Fibroblast of skin of left biceps (primary cell): ENCODE data around the gene EHMT1.
"Not testable (repeated sequence)": the region's sequence is repeated elsewhere in the genome, so short reads cannot be mapped to it uniquely, and the experiment has no call there.

ENCODE experiments used
- DNase-seq, 2 experiments: peaks; one replicate each; pipeline ENCODE4 v3.0.0-alpha.2; 2013; ENCODE audit warnings: low read depth in 2 of 2

The EHMT1 gene

GRCh38 chr9:137720571-137721110, 101.8 kb downstream of the EHMT1 start:
- DNase-seq: no peak

GRCh38 chr9:137721479-137721878, 102.7 kb downstream of the EHMT1 start:
- DNase-seq: no peak

- no peak for DNase-seq
These were observed 103.1 kb downstream of the EHMT1 start for GRCh38 chr9:137721899-137722298.

GRCh38 chr9:137722481-137722880, 103.7 kb downstream of the EHMT1 start:
- no peak for DNase-seq

- not testable (repeated sequence) for DNase-seq
These were observed 104.6 kb downstream of the EHMT1 start for GRCh38 chr9:137723356-137723755.

GRCh38 chr9:137723783-137724445, 105.1 kb downstream of the EHMT1 start:
- DNase-seq: no peak

- DNase-seq: no peak
These were observed 106.0 kb downstream of the EHMT1 start for GRCh38 chr9:137724818-137725240.

- no peak for DNase-seq
These were observed 106.8 kb downstream of the EHMT1 start for GRCh38 chr9:137725598-137725997.

GRCh38 chr9:137726336-137726735, 107.5 kb downstream of the EHMT1 start:
- DNase-seq: not testable (repeated sequence)

GRCh38 chr9:137726764-137727163, 108.0 kb downstream of the EHMT1 start:
- DNase-seq: no peak

GRCh38 chr9:137727716-137728115, 108.9 kb downstream of the EHMT1 start:
- no peak for DNase-seq

GRCh38 chr9:137728444-137729311, 109.9 kb downstream of the EHMT1 start:
- no peak for DNase-seq

- no peak for DNase-seq
These were observed 112.6 kb downstream of the EHMT1 start for GRCh38 chr9:137731216-137731946.

GRCh38 chr9:137731947-137732813, 113.4 kb downstream of the EHMT1 start:
- no peak for DNase-seq

GRCh38 chr9:137733429-137733828, 114.6 kb downstream of the EHMT1 start:
- no peak for DNase-seq

- DNase-seq: no peak
These were observed 115.4 kb downstream of the EHMT1 start for GRCh38 chr9:137734181-137734580.

GRCh38 chr9:137738182-137738696, 119.4 kb downstream of the EHMT1 start:
- not testable (repeated sequence) for DNase-seq

GRCh38 chr9:137738703-137739102, 119.9 kb downstream of the EHMT1 start:
- no peak for DNase-seq

GRCh38 chr9:137739371-137740309, 120.8 kb downstream of the EHMT1 start:
- no peak for DNase-seq

GRCh38 chr9:137740312-137740711, 121.5 kb downstream of the EHMT1 start:
- DNase-seq: peak; percentile 7 to 10
